Left kidney (tissue), 2 donors: ENCODE data around the gene DNAAF6. TPM values are rescaled to one million over a fixed set of nuclear protein-coding genes. Genes with fewer than 3 reads are reported as not detected.

Experiments
- DNase-seq: peaks from one replicate; pipeline ENCODE4 v3.0.0-alpha.2; 2013
- polyA plus RNA-seq: library from polyadenylated mRNA; unstranded; fragments of 120-200 nt; gene quantifications from one replicate; pipeline ENCODE4 v1.2.1, GENCODE V29; 2013; ENCODE audit not compliant: insufficient read length

DNAAF6 gene
- polyA plus RNA-seq, 1 donor = 0.08 TPM

DNA sequence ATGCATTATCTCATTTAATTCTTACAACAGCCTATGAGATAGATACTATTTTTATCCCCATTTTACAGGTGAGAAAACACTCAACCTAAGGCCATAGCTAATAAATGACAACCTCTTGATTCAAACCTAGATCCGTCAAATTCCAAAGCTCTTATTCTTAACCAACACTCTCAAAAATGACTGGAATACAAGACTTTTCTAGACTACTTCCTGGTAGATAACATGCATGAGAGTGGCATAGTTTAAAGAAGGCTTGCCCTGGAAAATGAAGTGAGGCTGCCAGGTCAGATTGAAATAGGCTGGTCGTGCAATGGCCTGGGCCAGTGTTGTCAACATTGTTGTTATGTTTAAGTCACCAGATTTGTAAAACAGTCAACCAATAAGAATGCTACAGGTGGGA, 86.6 kb downstream of the DNAAF6 start:
- DNase-seq = no peak

Other genes starting within 250 kb of the DNAAF6 start
- 21.5 TPM for gene MORC4, start 206.4 kb upstream of the DNAAF6 start, polyA plus RNA-seq
- 36.1 TPM for gene RBM41, start 87.8 kb upstream of the DNAAF6 start, polyA plus RNA-seq
- 14.1 TPM for gene NUP62CL, start 178 bp upstream of the DNAAF6 start, polyA plus RNA-seq
- gene FRMPD3, start 243.0 kb downstream of the DNAAF6 start, polyA plus RNA-seq = 0.50 TPM